ENCODE results near the gene KIAA0586.

KIAA0586 gene

DNA sequence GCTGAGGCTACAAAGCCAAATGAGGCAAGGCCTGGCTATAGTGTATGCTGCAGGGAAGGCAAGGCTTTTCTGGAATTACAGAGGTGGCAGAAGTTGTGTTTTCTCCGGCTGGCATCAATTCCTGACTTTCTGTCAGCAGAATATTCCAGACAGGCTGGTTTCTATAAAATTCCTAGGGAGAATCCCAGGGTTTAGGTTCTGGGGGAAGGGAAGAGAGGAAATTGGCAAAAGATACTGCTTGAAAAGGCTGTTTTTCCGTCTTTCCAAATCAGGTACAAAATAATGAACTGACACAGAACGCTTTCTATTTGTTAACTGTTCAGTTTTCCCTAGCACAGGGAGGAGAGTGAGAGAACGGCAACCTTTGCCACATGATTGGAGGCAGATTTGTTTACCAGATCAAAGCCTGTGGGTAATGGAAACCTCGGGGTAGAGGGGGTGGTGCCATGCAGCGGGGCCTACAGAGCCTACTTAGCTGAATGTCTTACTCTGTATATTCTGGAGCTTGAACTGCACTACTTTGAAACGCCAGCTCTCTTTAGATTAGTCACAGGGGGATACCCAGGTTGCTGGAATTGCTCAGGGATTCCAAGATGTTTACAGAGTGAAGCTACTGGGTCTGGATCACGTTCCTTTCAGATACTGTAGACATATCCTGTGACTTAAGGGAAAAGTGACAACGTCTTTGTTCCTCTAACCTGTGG lies 144.4 kb downstream of the KIAA0586 start:
- no peaks in the 10 kb centered on the region for H3K9me3 ChIP-seq (ENCODE audit: insufficient read depth, low read depth, low read length)
- no peaks in the 10 kb centered on the region for H3K36me3 ChIP-seq (ENCODE audit: insufficient read depth, low read length)
- H4K20me1 ChIP-seq (ENCODE audit: insufficient read depth, low read length, poor library complexity, severe bottlenecking): no peaks in the 10 kb centered on the region
- H3K27me3 ChIP-seq (ENCODE audit: insufficient read depth, low read length, poor library complexity, severe bottlenecking): no peaks in the 10 kb centered on the region
- H2AFZ ChIP-seq (ENCODE audit: low read length): no peak overlapping the region
- H3K4me2 ChIP-seq (ENCODE audit: low read depth, low read length, poor library complexity, severe bottlenecking): no peak overlapping the region
- TF ChIP-seq, protein P1, sequence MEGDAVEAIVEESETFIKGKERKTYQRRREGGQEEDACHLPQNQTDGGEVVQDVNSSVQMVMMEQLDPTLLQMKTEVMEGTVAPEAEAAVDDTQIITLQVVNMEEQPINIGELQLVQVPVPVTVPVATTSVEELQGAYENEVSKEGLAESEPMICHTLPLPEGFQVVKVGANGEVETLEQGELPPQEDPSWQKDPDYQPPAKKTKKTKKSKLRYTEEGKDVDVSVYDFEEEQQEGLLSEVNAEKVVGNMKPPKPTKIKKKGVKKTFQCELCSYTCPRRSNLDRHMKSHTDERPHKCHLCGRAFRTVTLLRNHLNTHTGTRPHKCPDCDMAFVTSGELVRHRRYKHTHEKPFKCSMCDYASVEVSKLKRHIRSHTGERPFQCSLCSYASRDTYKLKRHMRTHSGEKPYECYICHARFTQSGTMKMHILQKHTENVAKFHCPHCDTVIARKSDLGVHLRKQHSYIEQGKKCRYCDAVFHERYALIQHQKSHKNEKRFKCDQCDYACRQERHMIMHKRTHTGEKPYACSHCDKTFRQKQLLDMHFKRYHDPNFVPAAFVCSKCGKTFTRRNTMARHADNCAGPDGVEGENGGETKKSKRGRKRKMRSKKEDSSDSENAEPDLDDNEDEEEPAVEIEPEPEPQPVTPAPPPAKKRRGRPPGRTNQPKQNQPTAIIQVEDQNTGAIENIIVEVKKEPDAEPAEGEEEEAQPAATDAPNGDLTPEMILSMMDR (conservative IDR thresholded peaks at IDR 0.05; ENCODE audit: low read length): no peak
- no peak for TF ChIP-seq EZH2phosphoT487 (IDR thresholded peaks at IDR 0.05; ENCODE audit: borderline replicate concordance)
- H3K9ac ChIP-seq (ENCODE audit: low read depth, low read length, poor library complexity, severe bottlenecking): no peak overlapping the region
- no peak overlapping the region for H3K4me3 ChIP-seq (ENCODE audit: low read length, poor library complexity, severe bottlenecking)
- H3K4me1 ChIP-seq (ENCODE audit: insufficient read depth, low read length, poor library complexity, severe bottlenecking): no peaks in the 10 kb centered on the region
- no peaks in the 10 kb centered on the region for H3K9me2 ChIP-seq (replicated peaks; ENCODE audit: low read depth, low read length)
- no peaks in the 10 kb centered on the region for H3K79me2 ChIP-seq (ENCODE audit: insufficient read depth, low read length)
- no peaks in the 10 kb centered on the region for H3F3A ChIP-seq (ENCODE audit: low read depth)

DNA sequence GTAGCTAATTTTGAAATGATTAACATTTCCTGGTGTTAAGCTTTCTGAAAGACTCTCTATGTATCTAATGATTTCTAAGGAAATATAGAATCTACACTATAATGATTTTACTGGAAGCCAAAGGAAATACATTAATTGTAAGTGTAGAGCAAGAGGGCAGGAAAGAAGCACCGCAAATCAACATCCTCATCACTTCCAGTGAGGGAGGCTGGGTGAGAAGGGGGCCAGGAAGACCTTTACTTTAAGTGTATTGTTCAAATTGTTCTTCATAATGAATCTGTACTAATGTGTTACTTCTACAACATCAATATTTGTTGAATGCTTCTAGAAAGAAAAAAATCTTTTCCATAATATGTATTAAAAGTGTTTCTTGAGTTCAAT lies 144.9 kb downstream of the KIAA0586 start:
- no peaks in the 10 kb centered on the region for H3F3A ChIP-seq (ENCODE audit: low read depth)
- no peaks in the 10 kb centered on the region for H4K20me1 ChIP-seq (ENCODE audit: insufficient read depth, low read length, poor library complexity, severe bottlenecking)
- TF ChIP-seq, protein P1 (conservative IDR thresholded peaks at IDR 0.05; ENCODE audit: low read length): no peak
- TF ChIP-seq EZH2phosphoT487 (IDR thresholded peaks at IDR 0.05; ENCODE audit: borderline replicate concordance): no peak
- H3K4me3 ChIP-seq (ENCODE audit: low read length, poor library complexity, severe bottlenecking): no peak overlapping the region
- no peaks in the 10 kb centered on the region for H3K79me2 ChIP-seq (ENCODE audit: insufficient read depth, low read length)
- H3K9me3 ChIP-seq (ENCODE audit: insufficient read depth, low read depth, low read length): no peaks in the 10 kb centered on the region
- H2AFZ ChIP-seq (ENCODE audit: low read length): no peak overlapping the region
- no peaks in the 10 kb centered on the region for H3K27me3 ChIP-seq (ENCODE audit: insufficient read depth, low read length, poor library complexity, severe bottlenecking)
- H3K9me2 ChIP-seq (replicated peaks; ENCODE audit: low read depth, low read length): no peaks in the 10 kb centered on the region
- no peak overlapping the region for H3K9ac ChIP-seq (ENCODE audit: low read depth, low read length, poor library complexity, severe bottlenecking)
- H3K4me1 ChIP-seq (ENCODE audit: insufficient read depth, low read length, poor library complexity, severe bottlenecking): no peaks in the 10 kb centered on the region
- no peaks in the 10 kb centered on the region for H3K36me3 ChIP-seq (ENCODE audit: insufficient read depth, low read length)
- H3K4me2 ChIP-seq (ENCODE audit: low read depth, low read length, poor library complexity, severe bottlenecking): no peak overlapping the region

DNA sequence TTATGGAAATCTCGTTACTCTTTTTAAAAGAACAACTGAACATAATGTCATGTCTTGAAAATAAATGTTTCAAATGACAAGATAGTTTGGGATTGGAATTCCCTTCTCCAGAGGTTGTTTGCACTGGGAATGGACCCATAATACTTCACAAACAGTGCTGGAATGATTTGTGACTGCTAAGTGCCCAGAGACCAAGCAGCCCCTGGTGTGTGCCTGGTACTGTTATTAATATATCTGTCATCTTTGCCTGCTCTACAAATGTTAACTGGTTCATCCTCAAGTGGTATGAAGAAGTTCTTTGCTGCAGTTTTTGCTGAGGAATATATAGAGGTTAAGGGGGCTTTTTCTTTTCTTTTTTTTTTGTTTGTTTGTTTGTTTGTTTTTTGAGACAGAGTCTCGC lies 145.3 kb downstream of the KIAA0586 start:
- TF ChIP-seq, protein P1 (conservative IDR thresholded peaks at IDR 0.05; ENCODE audit: low read length): no peak
- no peak for TF ChIP-seq EZH2phosphoT487 (IDR thresholded peaks at IDR 0.05; ENCODE audit: borderline replicate concordance)
- H3F3A ChIP-seq (ENCODE audit: low read depth): no peaks in the 10 kb centered on the region

More for the DNA sequence above, 145.3 kb downstream of the KIAA0586 start:
- Histone ChIP-seq H3K79me2 (ENCODE audit: insufficient read depth, low read length) (no peaks in the 10 kb centered on the region), H3K9me3 (ENCODE audit: insufficient read depth, low read depth, low read length) (no peaks in the 10 kb centered on the region), H3K4me1 (ENCODE audit: insufficient read depth, low read length, poor library complexity, severe bottlenecking) (no peaks in the 10 kb centered on the region), H4K20me1 (ENCODE audit: insufficient read depth, low read length, poor library complexity, severe bottlenecking) (no peaks in the 10 kb centered on the region), H2AFZ (ENCODE audit: low read length) (no peak overlapping the region), H3K9ac (ENCODE audit: low read depth, low read length, poor library complexity, severe bottlenecking) (no peak overlapping the region), H3K36me3 (ENCODE audit: insufficient read depth, low read length) (no peaks in the 10 kb centered on the region), H3K4me3 (ENCODE audit: low read length, poor library complexity, severe bottlenecking) (no peak overlapping the region), H3K4me2 (ENCODE audit: low read depth, low read length, poor library complexity, severe bottlenecking) (no peak overlapping the region), H3K27me3 (ENCODE audit: insufficient read depth, low read length, poor library complexity, severe bottlenecking) (no peaks in the 10 kb centered on the region), H3K9me2 (replicated peaks; ENCODE audit: low read depth, low read length) (no peaks in the 10 kb centered on the region)

All from Loucy (cell line).